GM12891 (cell line): ENCODE data around the gene CCDC190.

Source experiments
- POLR2A ChIP-seq: IDR thresholded peaks from 2 replicates; pipeline ENCODE4 v1.6.1; 2011; ENCODE audit warnings: low read depth, low read length, control low read depth
- POLR2AphosphoS5 ChIP-seq: IDR thresholded peaks from 2 replicates; pipeline ENCODE4 v1.6.1; 2011; ENCODE audit warnings: low read depth, low read length, control low read depth
- POU2F2 ChIP-seq: IDR thresholded peaks from 2 replicates; pipeline ENCODE4 v1.6.1; 2011; ENCODE audit warnings: low read depth, mild to moderate bottlenecking, control low read depth, low read length, moderate library complexity
- TAF1 ChIP-seq: IDR thresholded peaks from 2 replicates; pipeline ENCODE4 v1.6.1; 2011; ENCODE audit warnings: low read depth, low read length, control low read depth

DNA sequence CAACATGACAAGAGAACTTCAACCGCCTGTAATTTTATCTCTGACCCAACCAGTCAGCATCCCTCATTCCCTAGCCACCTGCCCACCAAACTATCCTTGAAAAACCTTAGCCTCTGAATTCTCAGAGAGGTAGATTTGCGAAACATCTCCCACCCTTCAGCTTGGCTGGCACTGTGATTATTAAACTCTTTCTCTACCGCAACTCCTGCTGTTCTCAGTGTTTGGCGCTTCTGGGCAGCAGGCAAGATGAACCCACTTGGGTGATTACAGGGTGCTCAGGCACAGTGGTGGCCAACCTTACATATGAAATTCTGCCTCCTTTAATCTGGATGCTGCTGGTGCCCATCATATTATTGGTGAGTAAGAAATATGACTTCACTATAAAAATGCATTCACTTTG is 22.1 kb downstream of the CCDC190 start:
- TF ChIP-seq POLR2A (no peak), POLR2AphosphoS5 (no peak), TAF1 (no peak), POU2F2 (no peak)
